Stimulated activated naive CD8-positive, alpha-beta T cell treated with anti-CD3 and anti-CD28 coated beads, Interleukin-15, amount 100 ng/mL, for 72 hours (primary cell): ENCODE results near the gene FRMPD2.
"Not testable (repeated sequence)": the region's sequence is repeated elsewhere in the genome, so short reads cannot be mapped to it uniquely, and the experiment has no call there.

Experiments used
- ATAC-seq: fragments of 150-1000 bp; cut with Tn5 transposase; 2 replicates; pipeline ENCODE4 v1.10.0; 2021; ENCODE audit warnings: mild to moderate bottlenecking, moderate library complexity
- DNase-seq, 2 donors: peaks; one replicate each; pipeline ENCODE4 v3.0.0; 2021 to 2022
- H3K27ac Mint-ChIP-seq, 2 donors: one replicate each; pipeline ENCODE4 v1.8.0; 2022; ENCODE audit warnings: mild to moderate bottlenecking in 2 of 2, mixed read lengths in 2 of 2, moderate library complexity in 2 of 2
- H3K27me3 Mint-ChIP-seq: one replicate; pipeline ENCODE4 v1.8.0; 2022; ENCODE audit warnings: mixed read lengths
- H3K4me1 Mint-ChIP-seq: one replicate; pipeline ENCODE4 v1.8.0; 2022; ENCODE audit warnings: mild to moderate bottlenecking, mixed read lengths
- H3K4me3 Mint-ChIP-seq, 2 donors: one replicate each; pipeline ENCODE4 v1.8.0; 2022; ENCODE audit warnings: mild to moderate bottlenecking in 2 of 2, mixed read lengths in 2 of 2, moderate library complexity in 1 of 2
- H3K9me3 Mint-ChIP-seq, 2 donors: one replicate each; pipeline ENCODE4 v1.8.0; 2022; ENCODE audit warnings: mixed read lengths in 2 of 2

The FRMPD2 gene

DNA sequence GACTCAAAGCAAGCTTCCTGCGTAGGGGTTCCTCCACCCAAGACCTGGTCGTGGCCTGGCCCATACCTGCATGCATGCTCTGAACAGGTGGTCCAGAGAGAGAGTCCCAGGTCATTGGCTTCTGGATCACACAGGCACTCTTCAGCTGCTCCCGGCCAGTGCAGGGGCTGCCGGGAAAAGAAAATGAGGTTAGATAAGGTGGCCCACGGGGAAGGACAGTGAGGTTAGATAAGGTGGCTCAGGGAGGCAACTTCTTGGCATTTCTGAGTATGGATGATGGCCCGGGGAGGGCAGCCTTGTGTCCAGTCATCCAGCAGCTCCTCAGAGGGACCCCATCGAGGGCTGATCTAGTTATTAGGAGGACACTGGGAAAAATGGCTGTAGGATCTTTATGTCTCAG, 87.4 kb downstream of the FRMPD2 start:
- Mint-ChIP-seq H3K4me3 (no peak overlapping the region), H3K27ac (no peak overlapping the region), H3K27me3 (no peaks in the 10 kb centered on the region), H3K4me1 (no peaks in the 10 kb centered on the region), H3K9me3 (no peaks in the 10 kb centered on the region)
- DNase-seq (no peak), ATAC-seq (no peak)

- ATAC-seq, DNase-seq, H3K4me1 Mint-ChIP-seq, H3K27me3 Mint-ChIP-seq, H3K27ac Mint-ChIP-seq, H3K4me3 Mint-ChIP-seq, H3K9me3 Mint-ChIP-seq: not testable (repeated sequence)
These were observed 88.2 kb downstream of the FRMPD2 start for GRCh38 chr10:48186264-48186804.

DNA sequence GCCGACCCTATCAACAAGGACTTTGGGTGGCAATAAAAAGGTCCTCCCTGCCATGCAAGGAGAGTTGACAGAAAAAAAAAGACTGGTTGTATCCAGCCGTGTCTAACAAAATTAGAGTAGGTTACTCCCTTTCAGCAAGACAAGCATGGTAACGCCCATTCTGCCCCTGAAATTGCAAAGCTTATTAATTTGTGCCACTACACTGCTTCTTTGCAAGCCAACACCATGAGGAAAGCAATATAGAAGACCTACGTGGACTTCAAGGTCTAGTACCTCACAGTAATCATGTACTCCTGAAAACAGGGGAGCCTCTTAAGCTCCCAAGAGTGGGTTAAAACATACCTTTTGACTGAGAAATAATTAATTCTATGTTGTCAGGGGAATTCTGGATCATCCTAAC, 90.3 kb downstream of the FRMPD2 start:
- Mint-ChIP-seq H3K4me3 (no peak overlapping the region), H3K27me3 (no peaks in the 10 kb centered on the region), H3K9me3 (no peaks in the 10 kb centered on the region), H3K27ac (no peak overlapping the region), H3K4me1 (no peaks in the 10 kb centered on the region)
- ATAC-seq (no peak), DNase-seq (no peak)

- not testable (repeated sequence) for ATAC-seq, H3K4me1 Mint-ChIP-seq, H3K9me3 Mint-ChIP-seq, H3K27me3 Mint-ChIP-seq, H3K27ac Mint-ChIP-seq, DNase-seq, H3K4me3 Mint-ChIP-seq
These were observed 101.8 kb downstream of the FRMPD2 start for GRCh38 chr10:48172715-48173114.

DNA sequence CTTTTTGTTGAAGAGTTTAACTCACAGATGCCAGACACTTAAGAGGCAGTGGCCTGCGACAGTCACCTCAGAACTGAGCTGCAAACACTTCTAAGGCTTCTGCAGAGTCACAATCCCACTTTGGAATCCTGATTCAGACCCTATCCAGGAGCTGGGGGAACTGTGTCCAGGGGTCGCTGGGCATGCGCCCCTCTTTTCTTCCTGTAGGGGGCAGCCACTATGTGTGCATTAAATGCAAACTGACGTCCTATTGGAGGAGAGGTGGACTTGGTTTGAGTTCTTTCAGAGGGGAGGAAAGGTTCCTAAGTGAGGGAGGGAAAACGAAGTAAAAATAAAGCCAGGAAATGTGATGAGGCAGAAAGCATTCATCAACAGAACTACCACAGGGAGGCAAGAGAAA, 113.8 kb downstream of the FRMPD2 start:
- not testable (repeated sequence) for DNase-seq, H3K27me3 Mint-ChIP-seq, H3K9me3 Mint-ChIP-seq, H3K4me1 Mint-ChIP-seq, H3K4me3 Mint-ChIP-seq, H3K27ac Mint-ChIP-seq, ATAC-seq

GRCh38 chr10:48160163-48160562, 114.3 kb downstream of the FRMPD2 start:
- H3K4me3 Mint-ChIP-seq, H3K27ac Mint-ChIP-seq, H3K4me1 Mint-ChIP-seq, ATAC-seq, H3K9me3 Mint-ChIP-seq, H3K27me3 Mint-ChIP-seq, DNase-seq: not testable (repeated sequence)

- not testable (repeated sequence) for H3K27me3 Mint-ChIP-seq, H3K4me1 Mint-ChIP-seq, ATAC-seq, H3K9me3 Mint-ChIP-seq, H3K27ac Mint-ChIP-seq, H3K4me3 Mint-ChIP-seq, DNase-seq
These were observed 120.0 kb downstream of the FRMPD2 start for GRCh38 chr10:48154211-48155140.

DNA sequence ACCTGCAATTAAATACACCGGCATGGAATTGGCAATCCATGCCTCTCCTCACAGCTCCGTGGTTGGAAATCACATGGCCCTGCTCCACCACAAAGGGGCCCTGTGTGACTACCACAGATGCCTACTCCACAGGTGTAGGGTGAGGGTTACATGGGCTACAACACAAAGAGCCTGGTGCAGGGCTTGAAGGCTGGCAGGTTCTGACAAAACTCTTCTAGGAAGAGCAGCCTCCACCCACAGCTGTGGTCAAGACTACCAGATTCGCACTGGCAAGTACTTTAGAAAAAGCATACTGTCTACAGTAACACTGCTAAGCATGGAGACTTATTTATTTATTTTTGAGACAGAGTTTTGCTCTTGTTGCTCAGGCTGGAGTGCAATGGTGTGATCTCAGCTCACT, 126.9 kb downstream of the FRMPD2 start:
- not testable (repeated sequence) for H3K27ac Mint-ChIP-seq, H3K4me1 Mint-ChIP-seq, H3K9me3 Mint-ChIP-seq, H3K4me3 Mint-ChIP-seq, ATAC-seq, H3K27me3 Mint-ChIP-seq, DNase-seq

DNA sequence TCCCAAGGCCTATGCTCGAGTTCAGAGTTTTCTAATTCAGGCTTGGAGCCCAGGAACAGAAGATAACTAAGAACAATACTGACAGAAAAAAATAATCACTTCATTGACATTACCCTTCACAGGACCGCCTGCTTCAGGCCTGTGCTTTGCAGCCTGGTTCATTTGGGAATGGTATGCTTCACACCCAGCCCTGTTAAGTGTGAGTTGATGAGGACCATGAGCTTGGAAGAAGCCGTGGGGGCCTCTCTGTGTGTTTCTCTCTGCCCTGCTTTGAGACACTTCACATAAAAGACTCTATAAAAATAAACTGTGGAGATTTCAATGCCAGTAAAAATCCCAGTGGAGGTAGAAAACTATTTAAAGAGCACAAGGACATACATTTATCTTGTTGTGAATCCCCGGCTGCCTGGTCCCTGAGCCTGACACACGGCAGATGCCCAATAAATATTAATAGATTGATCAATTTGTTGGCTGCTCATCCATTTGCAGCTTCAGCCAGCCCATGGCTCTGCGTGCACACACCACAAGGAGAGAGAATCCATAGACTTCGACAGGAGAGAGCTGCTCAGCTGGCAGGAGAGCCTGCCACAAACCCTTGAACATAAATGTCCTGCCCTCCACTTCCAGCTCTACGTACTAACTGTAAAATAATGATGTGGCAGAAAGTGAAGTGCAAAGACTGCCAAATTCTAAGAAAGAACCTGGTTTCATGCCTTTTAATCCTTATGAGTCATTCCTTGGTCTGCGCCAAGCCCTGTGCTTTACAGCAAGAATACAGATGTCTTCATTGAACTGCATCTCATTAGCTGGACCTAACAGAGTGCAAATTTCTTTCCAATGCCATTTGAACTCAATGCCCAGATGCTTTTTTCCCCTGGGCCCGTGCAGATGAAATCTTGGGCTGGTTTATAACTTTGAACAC, 130.5 kb downstream of the FRMPD2 start:
- not testable (repeated sequence) for H3K27me3 Mint-ChIP-seq, H3K4me1 Mint-ChIP-seq, H3K27ac Mint-ChIP-seq, DNase-seq, H3K4me3 Mint-ChIP-seq, H3K9me3 Mint-ChIP-seq
- peak; percentile 60 for ATAC-seq

DNA sequence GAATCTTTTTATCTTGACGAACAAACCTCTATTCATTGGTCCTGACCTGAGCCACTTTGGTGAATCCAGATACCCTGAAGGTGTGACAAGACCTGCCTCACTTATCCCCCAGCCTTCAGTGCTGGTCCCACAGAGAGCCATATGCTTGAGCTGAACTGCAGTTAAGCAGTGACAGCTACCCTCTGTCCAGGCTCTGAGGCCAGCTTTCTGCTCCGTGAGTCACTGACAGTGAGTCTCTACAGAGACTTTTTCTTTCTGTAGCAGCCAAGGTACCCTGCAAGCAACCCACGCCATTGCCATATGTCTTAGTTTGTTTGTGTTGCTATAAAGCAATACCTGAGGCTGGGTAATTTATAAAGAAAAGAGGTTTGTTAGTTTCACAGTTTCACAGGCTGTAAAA, 133.5 kb downstream of the FRMPD2 start:
- H3K27ac Mint-ChIP-seq, H3K9me3 Mint-ChIP-seq, ATAC-seq, H3K27me3 Mint-ChIP-seq, DNase-seq, H3K4me3 Mint-ChIP-seq, H3K4me1 Mint-ChIP-seq: not testable (repeated sequence)

DNA sequence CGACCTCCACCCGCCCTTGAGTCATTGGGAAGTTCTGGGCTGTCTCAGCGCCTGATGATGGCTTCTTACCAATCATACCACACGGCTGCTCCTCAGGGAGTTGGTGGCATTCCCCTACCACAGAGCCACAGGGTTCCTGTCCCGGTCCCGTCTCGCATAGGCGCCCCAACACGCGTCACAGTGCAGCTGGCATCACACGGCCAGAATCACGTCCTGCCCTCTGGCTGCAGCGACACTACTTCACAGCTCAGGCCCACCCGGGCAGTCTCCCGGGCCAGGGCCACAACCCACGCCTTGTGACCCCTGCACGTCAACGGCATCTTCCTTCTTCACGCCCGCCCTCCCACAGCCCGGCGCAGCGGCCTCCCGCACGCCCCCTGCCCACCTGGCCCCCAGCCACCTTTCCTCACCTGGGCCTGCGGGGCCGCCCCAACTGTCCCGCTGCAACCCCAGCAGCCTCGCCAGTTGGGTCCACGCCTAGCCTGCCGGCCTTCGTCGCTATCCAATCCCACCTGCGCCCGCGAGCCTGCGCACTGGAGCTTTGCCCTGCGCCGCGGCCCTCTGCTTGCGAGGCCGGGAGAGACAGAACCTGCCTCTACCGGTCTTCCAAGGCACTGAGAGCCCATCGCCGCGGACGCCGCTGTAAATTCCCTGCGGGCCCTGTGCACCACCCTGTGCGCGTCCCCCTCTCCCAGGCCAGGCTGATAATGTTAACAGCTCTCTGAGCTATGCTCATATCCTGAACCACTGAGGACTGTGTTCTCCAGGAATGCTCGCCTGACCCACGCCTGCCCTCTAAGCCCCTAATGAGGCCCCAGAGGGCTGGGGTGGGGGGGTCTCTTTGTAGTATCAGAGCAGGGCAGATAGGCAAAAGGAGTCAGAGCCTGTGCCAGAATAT, 134.3 kb downstream of the FRMPD2 start:
- H3K27me3 Mint-ChIP-seq, H3K27ac Mint-ChIP-seq, H3K4me1 Mint-ChIP-seq, H3K4me3 Mint-ChIP-seq, H3K9me3 Mint-ChIP-seq, DNase-seq: not testable (repeated sequence)
- peak; percentile 62 for ATAC-seq

DNA sequence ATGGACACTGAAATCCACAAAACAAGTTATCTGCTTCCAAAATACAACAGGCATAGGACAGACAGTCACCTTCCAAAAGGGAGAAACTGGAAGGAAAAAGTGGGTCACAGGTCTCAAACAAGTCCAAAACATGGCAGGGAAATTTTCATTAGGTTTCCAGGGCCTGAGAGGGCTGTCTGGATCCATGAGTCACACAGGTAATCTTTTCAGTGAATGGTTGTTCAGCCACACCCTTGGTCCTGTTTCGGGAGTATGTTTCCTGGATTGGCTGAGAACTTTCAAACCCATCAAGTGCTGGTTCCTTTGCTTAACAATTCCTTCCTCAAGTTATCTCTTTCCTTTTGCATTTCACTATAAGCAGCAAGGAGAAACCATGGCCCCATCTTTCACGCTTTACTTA, 145.5 kb downstream of the FRMPD2 start:
- not testable (repeated sequence) for ATAC-seq, H3K27me3 Mint-ChIP-seq, H3K27ac Mint-ChIP-seq

GRCh38 chr10:48126251-48126650, 148.2 kb downstream of the FRMPD2 start:
- H3K4me1 Mint-ChIP-seq, H3K4me3 Mint-ChIP-seq, ATAC-seq, DNase-seq, H3K9me3 Mint-ChIP-seq, H3K27me3 Mint-ChIP-seq, H3K27ac Mint-ChIP-seq: not testable (repeated sequence)

More for the DNA sequence above, 145.5 kb downstream of the FRMPD2 start:
- H3K4me3 Mint-ChIP-seq, H3K9me3 Mint-ChIP-seq, H3K4me1 Mint-ChIP-seq, DNase-seq: not testable (repeated sequence)

- H3K4me3 Mint-ChIP-seq, H3K27ac Mint-ChIP-seq, ATAC-seq, H3K27me3 Mint-ChIP-seq, H3K9me3 Mint-ChIP-seq, H3K4me1 Mint-ChIP-seq, DNase-seq: not testable (repeated sequence)
These were observed 148.9 kb downstream of the FRMPD2 start for GRCh38 chr10:48125631-48126030.

DNA sequence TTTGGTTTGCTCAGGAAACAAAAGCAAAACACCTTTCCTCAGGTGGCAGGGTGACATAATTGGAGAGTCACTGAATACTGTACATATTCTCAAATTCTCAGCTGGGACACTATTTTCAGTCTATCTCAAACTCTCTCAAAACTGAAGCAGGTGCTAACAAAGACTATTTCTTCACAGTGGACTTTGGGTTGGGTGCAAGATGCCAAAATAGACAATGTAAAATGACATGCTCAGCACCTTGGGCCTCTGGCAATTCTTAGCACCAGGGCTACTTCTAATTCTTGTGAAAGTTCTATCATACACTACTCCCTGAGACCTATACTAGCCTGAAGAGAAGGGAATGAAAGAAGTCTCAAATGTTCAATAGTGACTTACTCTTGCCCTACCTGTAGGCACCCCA, 151.9 kb downstream of the FRMPD2 start:
- H3K9me3 Mint-ChIP-seq, DNase-seq, H3K27me3 Mint-ChIP-seq, H3K27ac Mint-ChIP-seq, H3K4me1 Mint-ChIP-seq, H3K4me3 Mint-ChIP-seq, ATAC-seq: not testable (repeated sequence)
